GM18517 (cell line): Measurements from ENCODE around the gene FIGN.

Source experiments
- ATAC-seq: cut with Tn5 transposase; IDR thresholded peaks from one replicate; pipeline ENCODE4 v1.9.1; 2021; ENCODE audit warnings: mild to moderate bottlenecking, moderate library complexity; ENCODE audit not compliant: unreplicated experiment

Gene FIGN

DNA sequence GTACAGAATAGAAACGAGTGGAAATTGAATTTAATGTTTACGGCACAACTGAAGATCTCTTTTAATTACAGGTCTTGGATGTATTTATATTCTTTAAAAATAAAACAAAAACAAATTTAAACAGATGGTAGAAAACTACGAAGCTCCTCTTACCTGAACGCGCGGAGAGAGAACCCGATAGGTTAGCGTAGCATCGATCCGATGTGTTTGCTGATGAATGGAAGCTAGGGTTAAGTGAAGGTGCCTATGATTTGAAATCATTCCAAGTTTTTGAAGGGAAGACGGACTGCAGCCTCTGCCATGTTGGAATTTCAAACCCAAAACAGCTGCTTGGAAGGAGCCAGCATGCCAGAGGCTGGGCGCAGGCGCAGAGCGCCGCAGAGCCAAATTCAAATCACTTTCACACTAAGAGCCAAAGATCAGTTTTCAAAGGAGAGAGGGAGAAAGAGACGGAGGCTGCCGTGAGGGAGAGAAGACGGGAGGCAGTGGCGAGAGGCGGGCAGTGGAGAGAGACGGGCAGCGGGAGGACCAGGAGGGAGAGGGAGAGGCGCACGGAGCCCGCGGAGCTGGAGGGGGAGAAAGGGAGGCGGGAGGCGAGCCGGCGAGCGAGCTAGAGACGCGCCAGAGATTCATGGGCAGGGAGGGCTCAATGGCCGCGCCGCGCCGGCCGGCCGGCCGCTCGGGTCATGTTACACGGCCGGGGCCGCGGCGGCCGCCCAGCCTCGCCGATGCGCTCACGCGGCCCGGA is at the start of gene FIGN:
Gene FIGN (minus strand): TSS at position 324 of the 748 bp plus-strand sequence. CDS start 1,081 bp downstream, outside the sequence.
- ATAC-seq = no peak

- no peak for ATAC-seq
Measured at GRCh38 chr2:163785162-163785561, 49.4 kb upstream of the FIGN start.

- no peak for ATAC-seq
Measured at GRCh38 chr2:163779970-163780597, 44.3 kb upstream of the FIGN start.

DNA sequence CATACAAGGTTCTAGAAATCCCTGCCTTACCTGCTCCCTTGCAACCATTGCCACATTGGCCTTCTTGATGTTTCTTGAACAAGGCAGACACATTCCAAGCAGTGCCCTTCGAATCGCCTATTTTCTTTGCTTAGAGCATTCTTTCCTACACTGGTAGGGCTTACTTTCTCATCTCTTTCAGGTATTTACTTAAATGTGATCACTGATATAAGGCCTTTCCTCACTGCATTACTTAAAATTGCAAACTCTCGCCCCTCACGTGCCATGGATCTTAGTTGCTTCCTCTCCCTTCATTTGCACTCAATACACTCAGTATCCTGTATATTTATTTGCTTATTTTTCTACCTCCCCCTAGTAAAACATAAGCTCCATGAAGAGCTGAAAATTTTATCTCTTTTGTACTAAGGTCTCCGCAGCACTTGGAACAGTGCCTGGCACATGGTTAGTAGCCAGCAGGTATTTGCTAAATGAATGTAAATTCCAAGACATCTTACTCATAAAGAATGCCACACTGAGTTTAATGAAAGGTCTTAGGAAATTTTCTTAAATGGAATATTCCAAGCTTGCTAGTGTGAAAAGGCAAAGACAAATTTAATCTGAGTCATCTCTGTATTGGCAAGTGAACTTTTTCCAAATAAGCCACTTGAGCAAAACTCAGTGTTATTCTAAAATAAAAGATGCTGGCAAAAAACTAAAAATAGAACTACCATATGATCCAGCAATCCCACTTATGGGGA is 42.4 kb upstream of the FIGN start:
- no peak for ATAC-seq

GRCh38 chr2:163775304-163775703 is 39.5 kb upstream of the FIGN start:
- no peak for ATAC-seq

DNA sequence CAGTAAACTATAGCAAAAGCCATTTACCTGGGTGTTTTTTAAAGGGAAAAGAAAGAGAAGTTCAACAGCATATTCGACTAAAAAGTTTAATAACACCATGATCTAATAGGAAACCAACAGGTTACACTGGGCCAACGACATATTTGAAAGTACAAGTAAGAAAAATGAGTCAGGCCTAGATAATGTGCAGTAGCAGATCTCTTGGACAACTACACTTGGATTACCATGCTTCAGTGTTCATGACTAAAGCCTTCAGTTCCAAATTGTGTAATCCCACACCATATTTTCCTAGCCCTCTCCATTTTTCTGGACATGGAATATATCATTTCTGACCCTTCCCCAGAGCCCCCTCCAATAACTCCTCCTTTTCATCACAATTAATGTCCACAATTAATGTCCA is 39.1 kb upstream of the FIGN start:
- no peak for ATAC-seq

DNA sequence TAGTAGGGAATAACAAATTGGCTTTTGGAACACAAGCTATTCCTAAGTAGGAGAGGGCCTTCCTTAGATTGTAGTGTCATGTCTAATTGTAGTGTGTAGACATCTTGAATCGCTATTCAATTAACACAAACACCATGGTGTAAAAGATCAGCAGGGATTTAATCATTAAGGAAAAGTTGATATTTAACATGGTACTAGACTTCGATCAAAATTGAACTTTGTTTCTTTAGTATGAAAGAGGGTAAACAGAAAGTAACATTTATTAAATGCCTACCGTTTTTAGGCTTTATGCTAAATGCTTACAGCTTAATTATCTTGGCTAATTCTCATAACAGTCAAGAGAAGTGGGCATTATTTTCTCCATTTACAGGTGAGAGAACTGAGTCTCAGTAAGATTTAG is 37.5 kb upstream of the FIGN start:
- no peak for ATAC-seq

DNA sequence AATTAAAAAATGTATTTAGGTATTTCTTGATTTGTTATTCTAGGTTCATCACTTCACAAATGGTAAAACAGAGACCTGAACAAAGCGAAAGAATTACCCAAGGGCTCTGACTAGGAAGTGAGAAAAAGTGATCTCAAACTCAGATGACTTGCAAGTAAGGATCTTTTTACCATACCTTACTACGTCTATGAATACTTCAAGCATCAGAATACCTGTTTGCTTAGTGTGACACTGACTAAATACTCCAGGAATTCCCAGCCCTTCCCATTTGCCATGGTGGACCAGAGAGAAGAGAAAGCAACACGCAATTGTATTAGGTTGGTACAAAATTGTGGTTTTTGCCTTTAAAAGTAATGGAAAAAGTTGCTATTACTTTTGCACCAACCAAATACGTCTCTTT is 35.8 kb upstream of the FIGN start:
- no peak for ATAC-seq

- no peak for ATAC-seq
Measured at GRCh38 chr2:163768881-163769695, 33.3 kb upstream of the FIGN start.

- ATAC-seq = no peak
Measured at GRCh38 chr2:163767097-163767496, 31.3 kb upstream of the FIGN start.

- no peak for ATAC-seq
Measured at GRCh38 chr2:163764566-163764965, 28.8 kb upstream of the FIGN start.

DNA sequence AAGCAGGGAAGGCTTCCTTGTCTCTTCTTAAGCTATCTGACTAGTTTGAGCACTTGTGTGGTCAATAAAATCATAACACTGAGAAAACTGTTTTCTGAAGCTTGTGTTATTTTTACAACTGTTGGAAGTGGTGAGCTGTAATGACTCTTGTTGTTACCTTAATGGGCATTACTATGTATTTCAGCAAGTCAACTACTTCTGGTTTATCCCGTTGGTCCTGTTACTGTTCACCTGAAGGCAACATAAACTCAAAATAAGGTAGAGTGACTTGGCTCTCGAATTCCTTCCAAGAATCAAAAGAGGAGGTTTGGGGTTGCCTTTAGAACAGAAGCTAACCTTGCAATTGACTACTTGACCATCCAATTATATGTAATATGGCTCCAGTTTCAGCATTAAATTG is 23.2 kb upstream of the FIGN start:
- ATAC-seq = no peak

- ATAC-seq = no peak
Measured at GRCh38 chr2:163757814-163758213, 22.0 kb upstream of the FIGN start.

GRCh38 chr2:163756588-163756987 is 20.8 kb upstream of the FIGN start:
- no peak for ATAC-seq

GRCh38 chr2:163755366-163755765 is 19.6 kb upstream of the FIGN start:
- ATAC-seq = no peak

GRCh38 chr2:163753726-163754125 is 17.9 kb upstream of the FIGN start:
- no peak for ATAC-seq

DNA sequence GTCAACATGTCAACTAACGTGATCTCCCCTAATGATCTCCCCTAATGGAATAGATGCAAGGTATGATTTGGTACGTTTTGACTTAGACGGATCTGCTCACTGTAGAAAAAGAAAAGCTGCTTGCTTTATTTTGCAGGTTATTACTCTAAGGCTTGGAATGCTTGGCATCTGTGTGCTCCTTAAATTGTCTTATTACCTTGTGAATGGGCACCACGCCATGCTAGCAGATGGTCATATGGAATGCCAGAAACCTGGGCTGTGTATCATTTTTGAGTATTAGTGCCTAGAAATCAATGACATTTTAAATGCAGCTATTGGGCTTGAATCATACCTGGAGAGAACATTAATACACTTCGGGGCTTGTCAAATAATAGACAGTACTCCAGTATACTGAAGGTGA is 16.5 kb upstream of the FIGN start:
- no peak for ATAC-seq

DNA sequence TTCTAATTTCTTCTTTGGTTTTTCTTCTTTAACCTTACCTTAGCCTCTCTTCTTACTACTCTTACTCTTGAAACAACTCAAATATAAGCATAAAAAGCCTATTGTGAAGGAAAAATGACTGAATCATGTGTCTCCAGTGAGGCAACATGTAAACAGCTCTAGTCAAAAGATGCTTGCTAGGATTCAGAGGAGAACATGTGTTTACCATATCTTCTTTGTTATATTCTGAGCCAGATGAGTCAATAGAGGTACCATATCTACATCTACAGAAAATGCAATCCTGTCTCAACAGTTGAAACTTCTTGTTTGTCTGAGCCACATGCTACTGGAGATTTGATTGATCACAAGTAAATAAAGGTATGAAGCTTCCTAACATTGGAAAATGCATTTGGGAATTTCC is 15.9 kb upstream of the FIGN start:
- no peak for ATAC-seq

GRCh38 chr2:163748420-163748819 is 12.6 kb upstream of the FIGN start:
- no peak for ATAC-seq

DNA sequence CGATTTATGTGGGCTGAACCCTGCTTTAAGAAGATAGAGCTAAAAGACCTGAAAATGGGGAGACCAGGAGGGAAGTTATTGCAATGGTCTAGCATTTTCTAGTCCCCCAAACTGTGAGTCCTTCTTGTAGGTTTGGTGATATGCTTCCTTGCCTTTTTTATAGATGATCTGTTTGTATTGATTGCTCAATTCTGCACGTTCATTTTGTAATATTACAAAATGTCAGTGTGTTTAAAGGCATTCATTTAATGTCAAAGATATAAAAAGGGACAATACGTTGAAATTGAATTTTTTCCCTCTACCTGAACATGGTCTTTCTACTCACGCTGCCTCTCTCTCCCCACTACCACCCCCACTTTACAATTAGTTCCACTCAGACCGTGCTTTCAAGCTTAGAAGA is 5.6 kb upstream of the FIGN start:
- ATAC-seq = no peak

- ATAC-seq = no peak
Measured at GRCh38 chr2:163737563-163737962, 1.8 kb upstream of the FIGN start.
